Astrocyte (in vitro differentiated cells and primary cell): ENCODE data around the gene STAT3. TPM values are rescaled to one million over a fixed set of nuclear protein-coding genes. Genes with fewer than 3 reads are reported as not detected.
"Not testable (repeated sequence)": the region's sequence is repeated elsewhere in the genome, so short reads cannot be mapped to it uniquely, and the experiment has no call there.

ENCODE experiments used
- DNase-seq: peaks from one replicate; pipeline ENCODE4 v3.0.0-alpha.2; 2010; ENCODE audit warnings: low read depth
- FAIRE-seq: peaks from 2 replicates; lab custom pipeline; 2011; peaks lifted over from hg19 to GRCh38; lab: Jason Lieb, UNC
- H2AFZ ChIP-seq: 2 replicates; pipeline ENCODE4 v1.6.0; 2012; ENCODE audit warnings: low read depth, low read length, inconsistent platforms
- H3K27ac ChIP-seq: 2 replicates; pipeline ENCODE4 v1.5.1; 2011; ENCODE audit warnings: low read depth, low read length, inconsistent platforms
- H3K27me3 ChIP-seq: 2 replicates; pipeline ENCODE4 v1.6.0; 2011; ENCODE audit warnings: low read length, inconsistent platforms; ENCODE audit not compliant: insufficient read depth
- H3K36me3 ChIP-seq: 2 replicates; pipeline ENCODE4 v1.5.1; 2011; ENCODE audit warnings: low read length, inconsistent platforms; ENCODE audit not compliant: insufficient read depth
- H3K4me1 ChIP-seq: 2 replicates; pipeline ENCODE4 v1.5.1; 2011; ENCODE audit warnings: low read length, inconsistent platforms; ENCODE audit not compliant: insufficient read depth
- H3K4me2 ChIP-seq: 2 replicates; pipeline ENCODE4 v1.6.0; 2012; ENCODE audit warnings: low read length, inconsistent platforms
- H3K4me3 ChIP-seq: 2 replicates; pipeline ENCODE4 v1.5.1; 2011; ENCODE audit warnings: low read depth, mild to moderate bottlenecking, low read length, inconsistent platforms; ENCODE audit not compliant: insufficient read depth
- H3K79me2 ChIP-seq: 2 replicates; pipeline ENCODE4 v1.6.0; 2012; ENCODE audit warnings: mild to moderate bottlenecking, low read length, inconsistent platforms; ENCODE audit not compliant: insufficient read depth
- H3K9ac ChIP-seq: 2 replicates; pipeline ENCODE4 v1.6.0; 2012; ENCODE audit warnings: mild to moderate bottlenecking, low read length, inconsistent platforms
- H3K9me3 ChIP-seq: 2 replicates; pipeline ENCODE4 v1.5.1; 2012; ENCODE audit warnings: low read depth, mild to moderate bottlenecking, low read length, inconsistent platforms; ENCODE audit not compliant: insufficient read depth
- H4K20me1 ChIP-seq: 2 replicates; pipeline ENCODE4 v1.6.0; 2012; ENCODE audit warnings: low read length, inconsistent platforms; ENCODE audit not compliant: insufficient read depth
- H3K27ac Mint-ChIP-seq: one replicate; pipeline ENCODE4 v1.8.0; 2021; ENCODE audit warnings: mild to moderate bottlenecking, mixed read lengths; ENCODE audit not compliant: unreplicated experiment
- H3K27me3 Mint-ChIP-seq: one replicate; pipeline ENCODE4 v1.8.0; 2021; ENCODE audit warnings: low read depth, mixed read lengths; ENCODE audit not compliant: unreplicated experiment
- H3K36me3 Mint-ChIP-seq: one replicate; pipeline ENCODE4 v1.8.0; 2021; ENCODE audit warnings: low read depth, mixed read lengths; ENCODE audit not compliant: unreplicated experiment
- H3K4me1 Mint-ChIP-seq: one replicate; pipeline ENCODE4 v1.8.0; 2021; ENCODE audit warnings: low read depth, mixed read lengths; ENCODE audit not compliant: unreplicated experiment
- H3K4me3 Mint-ChIP-seq: one replicate; pipeline ENCODE4 v1.8.0; 2021; ENCODE audit warnings: mild to moderate bottlenecking, moderate library complexity, mixed read lengths; ENCODE audit not compliant: unreplicated experiment
- H3K9me3 Mint-ChIP-seq: one replicate; pipeline ENCODE4 v1.8.0; 2021; ENCODE audit warnings: mild to moderate bottlenecking, mixed read lengths; ENCODE audit not compliant: unreplicated experiment
- EZH2 ChIP-seq: IDR thresholded peaks from 2 replicates; pipeline ENCODE4 v1.6.1; 2012; ENCODE audit warnings: mild to moderate bottlenecking, low read length, inconsistent platforms; ENCODE audit not compliant: insufficient read depth
- total RNA-seq: library from RNA; stranded (reverse); gene quantifications from 2 replicates; pipeline ENCODE4 v1.2.1, GENCODE V29; 2021
- TF ChIP-seq, protein P1 (sequence below): IDR thresholded peaks from 2 replicates; pipeline ENCODE4 v1.5.1; 2011; ENCODE audit warnings: low read depth, mild to moderate bottlenecking, inconsistent platforms, low read length, moderate library complexity; ENCODE audit not compliant: insufficient read depth

Gene STAT3
- total RNA-seq, 1 donor from 2014 or later = 145 TPM

DNA sequence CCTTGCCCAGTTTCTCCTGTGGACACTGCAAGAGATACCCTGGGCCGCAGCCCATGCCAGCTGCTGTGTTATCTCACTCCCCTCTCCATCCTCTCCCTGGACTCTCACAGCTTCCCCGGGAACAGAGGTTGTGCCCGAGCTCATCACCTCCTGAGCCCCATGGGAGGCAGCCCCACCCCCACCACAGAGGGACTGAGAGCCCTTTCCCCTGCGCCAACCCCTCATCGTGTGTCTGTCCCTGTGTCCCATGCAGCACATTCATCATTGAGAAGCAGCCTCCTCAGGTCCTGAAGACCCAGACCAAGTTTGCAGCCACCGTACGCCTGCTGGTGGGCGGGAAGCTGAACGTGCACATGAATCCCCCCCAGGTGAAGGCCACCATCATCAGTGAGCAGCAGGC lies 87.2 kb downstream of the STAT3 start:
- DNase-seq = no peak
- TF ChIP-seq, protein P1, sequence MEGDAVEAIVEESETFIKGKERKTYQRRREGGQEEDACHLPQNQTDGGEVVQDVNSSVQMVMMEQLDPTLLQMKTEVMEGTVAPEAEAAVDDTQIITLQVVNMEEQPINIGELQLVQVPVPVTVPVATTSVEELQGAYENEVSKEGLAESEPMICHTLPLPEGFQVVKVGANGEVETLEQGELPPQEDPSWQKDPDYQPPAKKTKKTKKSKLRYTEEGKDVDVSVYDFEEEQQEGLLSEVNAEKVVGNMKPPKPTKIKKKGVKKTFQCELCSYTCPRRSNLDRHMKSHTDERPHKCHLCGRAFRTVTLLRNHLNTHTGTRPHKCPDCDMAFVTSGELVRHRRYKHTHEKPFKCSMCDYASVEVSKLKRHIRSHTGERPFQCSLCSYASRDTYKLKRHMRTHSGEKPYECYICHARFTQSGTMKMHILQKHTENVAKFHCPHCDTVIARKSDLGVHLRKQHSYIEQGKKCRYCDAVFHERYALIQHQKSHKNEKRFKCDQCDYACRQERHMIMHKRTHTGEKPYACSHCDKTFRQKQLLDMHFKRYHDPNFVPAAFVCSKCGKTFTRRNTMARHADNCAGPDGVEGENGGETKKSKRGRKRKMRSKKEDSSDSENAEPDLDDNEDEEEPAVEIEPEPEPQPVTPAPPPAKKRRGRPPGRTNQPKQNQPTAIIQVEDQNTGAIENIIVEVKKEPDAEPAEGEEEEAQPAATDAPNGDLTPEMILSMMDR = no peak
- TF ChIP-seq EZH2 = no peak
- peaks cover 27% of the 10 kb centered on the region for H3K27me3 Mint-ChIP-seq
- Histone ChIP-seq H3K36me3 (no peaks in the 10 kb centered on the region), H4K20me1 (no peaks in the 10 kb centered on the region), H3K27me3 (no peaks in the 10 kb centered on the region), H3K4me3 (no peak overlapping the region), H3K9me3 (no peaks in the 10 kb centered on the region), H3K79me2 (no peaks in the 10 kb centered on the region), H3K4me2 (no peak overlapping the region), H3K27ac (no peak overlapping the region), H2AFZ (no peak overlapping the region), H3K4me1 (no peaks in the 10 kb centered on the region), H3K9ac (no peak overlapping the region)
- H3K9me3 Mint-ChIP-seq = peaks cover 8% of the 10 kb centered on the region
- FAIRE-seq = no peak
- peaks cover 2% of the 10 kb centered on the region for H3K36me3 Mint-ChIP-seq
- no peaks in the 10 kb centered on the region for H3K4me1 Mint-ChIP-seq
- H3K4me3 Mint-ChIP-seq = no peak overlapping the region
- H3K27ac Mint-ChIP-seq = no peak overlapping the region

DNA sequence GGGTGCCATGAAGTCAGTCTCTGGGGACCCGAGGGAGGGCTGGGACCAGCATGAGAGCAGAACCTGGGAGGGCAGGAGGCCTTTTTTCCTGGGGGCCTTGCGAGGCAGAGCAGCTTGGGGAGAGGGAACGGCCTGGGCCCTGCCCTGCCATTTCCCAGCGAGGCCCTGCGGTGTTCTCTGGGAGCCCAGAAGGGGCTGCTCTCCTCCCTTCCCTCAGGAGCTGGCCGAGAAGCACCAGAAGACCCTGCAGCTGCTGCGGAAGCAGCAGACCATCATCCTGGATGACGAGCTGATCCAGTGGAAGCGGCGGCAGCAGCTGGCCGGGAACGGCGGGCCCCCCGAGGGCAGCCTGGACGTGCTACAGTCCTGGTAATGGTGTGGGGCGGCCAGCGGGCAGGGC lies 88.3 kb downstream of the STAT3 start:
- not testable (repeated sequence) for FAIRE-seq
- peaks cover 11% of the 10 kb centered on the region for H3K9me3 Mint-ChIP-seq

DNA sequence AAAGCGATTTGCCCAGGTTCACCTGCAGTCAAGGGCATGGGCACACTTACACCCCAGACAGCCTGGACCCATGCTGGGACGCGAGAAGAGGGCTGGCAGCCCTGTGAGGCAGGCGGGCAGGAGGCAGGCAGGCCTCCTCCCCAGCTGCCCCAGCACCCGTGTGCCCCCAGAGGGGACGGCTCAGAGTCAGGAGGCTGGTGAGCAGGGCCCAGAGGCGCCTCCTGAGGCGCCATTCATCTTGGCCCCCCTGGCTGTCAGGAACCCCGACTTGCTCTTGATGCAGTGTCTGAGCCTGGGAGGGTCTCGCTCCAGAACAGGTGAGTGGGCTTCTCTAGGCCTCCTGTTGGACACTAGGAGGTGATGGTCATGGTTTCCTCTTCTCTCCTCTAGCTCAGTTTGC lies 88.9 kb downstream of the STAT3 start:
- H3K27me3 ChIP-seq, H2AFZ ChIP-seq, H3K9ac ChIP-seq, H3K4me3 ChIP-seq, H4K20me1 ChIP-seq, H3K4me1 ChIP-seq, H3K36me3 Mint-ChIP-seq, H3K4me3 Mint-ChIP-seq, FAIRE-seq, H3K27ac Mint-ChIP-seq, DNase-seq, H3K9me3 ChIP-seq, H3K27ac ChIP-seq, H3K79me2 ChIP-seq, H3K4me1 Mint-ChIP-seq, H3K4me2 ChIP-seq, H3K36me3 ChIP-seq: not testable (repeated sequence)
- Mint-ChIP-seq H3K27me3 (peaks cover 37% of the 10 kb centered on the region), H3K9me3 (peaks cover 11% of the 10 kb centered on the region)

More for the DNA sequence above, 88.3 kb downstream of the STAT3 start:
- not testable (repeated sequence) for H3K4me3 ChIP-seq, DNase-seq, H3K4me2 ChIP-seq, H3K27ac ChIP-seq, H2AFZ ChIP-seq, H3K4me1 Mint-ChIP-seq, H3K9me3 ChIP-seq, H3K9ac ChIP-seq, H3K27ac Mint-ChIP-seq, H4K20me1 ChIP-seq, H3K36me3 Mint-ChIP-seq, H3K36me3 ChIP-seq, H3K4me3 Mint-ChIP-seq, H3K4me1 ChIP-seq, H3K27me3 ChIP-seq, H3K79me2 ChIP-seq
- H3K27me3 Mint-ChIP-seq = peaks cover 37% of the 10 kb centered on the region

DNA sequence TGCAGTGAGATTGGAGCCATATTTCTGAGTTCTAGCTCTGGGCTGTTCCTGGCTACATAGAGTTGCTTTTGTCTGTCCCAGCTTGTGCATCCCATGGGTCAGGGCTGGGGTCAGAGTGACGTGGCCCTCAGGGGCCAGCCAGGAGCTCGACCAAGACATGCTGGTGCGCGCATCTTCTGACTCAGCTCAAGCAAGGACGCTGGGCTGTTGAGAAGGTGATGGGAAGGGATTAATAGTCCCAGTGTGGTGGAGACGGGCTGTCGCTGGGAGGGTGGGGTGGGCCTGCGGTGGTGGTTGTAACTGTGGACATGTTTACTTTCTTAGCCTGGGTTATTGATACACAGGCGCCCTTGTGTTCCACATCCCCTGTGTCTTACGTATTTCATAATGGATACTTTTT lies 90.5 kb downstream of the STAT3 start:
- H3K9ac ChIP-seq, H3K79me2 ChIP-seq, H3K4me2 ChIP-seq, H3K27ac Mint-ChIP-seq, H3K27me3 ChIP-seq, H3K36me3 Mint-ChIP-seq, H3K36me3 ChIP-seq, H3K4me3 Mint-ChIP-seq, H3K9me3 Mint-ChIP-seq, H3K4me1 ChIP-seq, DNase-seq, FAIRE-seq, H4K20me1 ChIP-seq, H2AFZ ChIP-seq, H3K27ac ChIP-seq, H3K4me3 ChIP-seq, H3K9me3 ChIP-seq, H3K4me1 Mint-ChIP-seq: not testable (repeated sequence)
- peaks cover 37% of the 10 kb centered on the region for H3K27me3 Mint-ChIP-seq
